HCT116 (cell line): Measurements from ENCODE around the gene HIP1. TPM values are rescaled to one million over a fixed set of nuclear protein-coding genes. Genes with fewer than 3 reads are reported as not detected.
A peak's percentile ranks its signal among the peaks of the same experiment; 100 is the strongest.

Experiments
- ATAC-seq: fragments of 200-7000 bp; cut with Tn5 transposase; 2 replicates; pipeline ENCODE4 v1.9.1; 2020; ENCODE audit warnings: mild to moderate bottlenecking, moderate library complexity
- BruUV-seq: library from RNA; stranded (reverse); fragments of 400-500 nt; replicated peaks from 2 replicates; lab custom pipeline; 2021; lab: Mats Ljungman, UMichigan
- CTCF ChIA-PET: fragments of 300-600 bp; sonication (Branson Sonifier 250); formaldehyde crosslinking; loops from one replicate; lab custom pipeline; 2021; ENCODE audit warnings: antibody characterized with exemption; lab: Charles Lee
- POLR2A ChIA-PET: fragments of 300-600, 350-600 bp; sonication (Branson Sonifier 250); formaldehyde crosslinking; loops from one replicate; lab custom pipeline; 2021; ENCODE audit warnings: antibody characterized with exemption; lab: Charles Lee
- RAD21 ChIA-PET, 2 experiments: fragments of 300-600 bp; sonication (Branson Sonifier 250); formaldehyde crosslinking; loops; one replicate each; lab custom pipeline; 2023; ENCODE audit warnings: low total read pairs in 2 of 2; ENCODE audit not compliant: uncharacterized antibody in 2 of 2, unreplicated experiment in 2 of 2, low non-redundant PET in 1 of 2; lab: Charles Lee
- DNase-seq: peaks from one replicate; pipeline ENCODE4 v3.0.0-alpha.2; 2010; ENCODE audit warnings: low read depth, low spot score
- H2AFZ ChIP-seq: fragments of 200-600 bp; shearing (Covaris generic), sonication (generic); 2 replicates; pipeline ENCODE4 v1.6.1; 2017; ENCODE audit warnings: low read depth, mixed run types, mixed read lengths, antibody characterized with exemption, low read length; ENCODE audit not compliant: poor library complexity, severe bottlenecking
- H3K27ac ChIP-seq: 2 replicates; pipeline ENCODE4 v1.5.1; 2012; ENCODE audit warnings: low read depth, low read length
- H3K27me3 ChIP-seq: fragments of 200-600 bp; sonication (generic); 2 replicates; pipeline ENCODE4 v1.6.1; 2016; ENCODE audit warnings: mixed run types, low read length, mixed read lengths; ENCODE audit not compliant: insufficient read depth
- H3K36me3 ChIP-seq, 2 experiments: fragments of 200-500 bp in 1 of 2; fragments of 200-600 bp in 1 of 2; sonication (Bioruptor generic) in 1 of 2; sonication (generic) in 1 of 2; 2 replicates each; pipeline versions ENCODE4 v1.5.1 to v1.6.1; 2014 to 2016; ENCODE audit warnings: low read length in 2 of 2, inconsistent platforms in 1 of 2, mixed read lengths in 1 of 2, mixed run types in 1 of 2; ENCODE audit not compliant: insufficient read depth in 2 of 2, control insufficient read depth in 1 of 2
- H3K4me1 ChIP-seq, 2 experiments: fragments of 200-600 bp in 1 of 2; sonication (generic) in 1 of 2; 2 replicates each; pipeline versions ENCODE4 v1.5.1 to v1.6.1; 2012 to 2017; ENCODE audit warnings: low read length in 2 of 2, inconsistent platforms in 1 of 2, mild to moderate bottlenecking in 1 of 2, mixed read lengths in 1 of 2, mixed run types in 1 of 2, moderate library complexity in 1 of 2; ENCODE audit not compliant: insufficient read depth in 2 of 2, control insufficient read depth in 1 of 2
- H3K4me2 ChIP-seq: fragments of 200-600 bp; sonication (generic); 2 replicates; pipeline ENCODE4 v1.6.1; 2017; ENCODE audit warnings: mixed run types, low read length, mixed read lengths
- H3K4me3 ChIP-seq, 2 experiments: fragments of 200-600 bp in 1 of 2; sonication (generic) in 1 of 2; replicated peaks in 1 of 2; 2 replicates each; pipeline ENCODE4 v1.5.1; 2011 to 2016; ENCODE audit warnings: low read length in 2 of 2, control low read depth in 1 of 2, low read depth in 1 of 2, mild to moderate bottlenecking in 1 of 2, mixed read lengths in 1 of 2, mixed run types in 1 of 2
- H3K79me2 ChIP-seq: fragments of 200-600 bp; sonication (generic); 2 replicates; pipeline ENCODE4 v1.6.1; 2017; ENCODE audit warnings: mild to moderate bottlenecking, mixed run types, low read length, moderate library complexity, mixed read lengths; ENCODE audit not compliant: insufficient read depth
- H3K9ac ChIP-seq: fragments of 200-600 bp; sonication (generic); 2 replicates; pipeline ENCODE4 v1.6.1; 2016; ENCODE audit warnings: low read length, mixed read lengths
- H3K9me2 ChIP-seq: fragments of 200-600 bp; sonication (generic), shearing (Covaris generic); 2 replicates; pipeline ENCODE4 v1.6.1; 2017; ENCODE audit warnings: mixed run types, mild to moderate bottlenecking, moderate library complexity; ENCODE audit not compliant: insufficient read depth
- H3K9me3 ChIP-seq, 2 experiments: fragments of 200-500 bp in 1 of 2; fragments of 200-600 bp in 1 of 2; sonication (Bioruptor generic) in 1 of 2; sonication (generic) in 1 of 2; 2 replicates each; pipeline ENCODE4 v1.6.1; 2014 to 2017; ENCODE audit warnings: low read length in 2 of 2, mixed read lengths in 2 of 2, inconsistent platforms in 1 of 2, low read depth in 1 of 2, mild to moderate bottlenecking in 1 of 2, mixed run types in 1 of 2, moderate library complexity in 1 of 2; ENCODE audit not compliant: control insufficient read depth in 1 of 2, insufficient read depth in 1 of 2
- H4K20me1 ChIP-seq: fragments of 200-600 bp; sonication (generic), shearing (Covaris generic); 2 replicates; pipeline ENCODE4 v1.6.1; 2017; ENCODE audit warnings: mixed run types, mild to moderate bottlenecking, moderate library complexity; ENCODE audit not compliant: insufficient read depth
- CBX3 ChIP-seq: IDR thresholded peaks from 2 replicates; pipeline ENCODE4 v1.6.1; 2012; ENCODE audit warnings: low read depth
- CEBPB ChIP-seq: IDR thresholded peaks from 2 replicates; pipeline ENCODE4 v1.6.1; 2012; ENCODE audit warnings: low read depth
- EGR1 ChIP-seq: IDR thresholded peaks from 2 replicates; pipeline ENCODE4 v1.6.1; 2012; ENCODE audit warnings: low read depth
- EZH2phosphoT487 ChIP-seq: fragments of 200-600 bp; IDR thresholded peaks from 2 replicates; pipeline ENCODE4 v1.6.1; 2018; ENCODE audit warnings: antibody characterized with exemption, borderline replicate concordance
- FOSL1 ChIP-seq: IDR thresholded peaks from 2 replicates; pipeline ENCODE4 v1.6.1; 2012; ENCODE audit warnings: low read depth
- JUND ChIP-seq: IDR thresholded peaks from 2 replicates; pipeline ENCODE4 v1.6.1; 2012
- MAX ChIP-seq: IDR thresholded peaks from 2 replicates; pipeline ENCODE4 v1.6.1; 2012
- POLR2AphosphoS5 ChIP-seq: IDR thresholded peaks from 2 replicates; pipeline ENCODE4 v1.6.1; 2011; ENCODE audit warnings: mild to moderate bottlenecking, low read depth, low read length, moderate library complexity
- RAD21 ChIP-seq: IDR thresholded peaks from 2 replicates; pipeline ENCODE4 v1.6.1; 2012; ENCODE audit warnings: low read depth, mild to moderate bottlenecking
- SIN3A ChIP-seq: IDR thresholded peaks from 2 replicates; pipeline ENCODE4 v1.6.1; 2012; ENCODE audit warnings: low read depth
- SP1 ChIP-seq: IDR thresholded peaks from 2 replicates; pipeline ENCODE4 v1.6.1; 2012; ENCODE audit warnings: low read depth
- SRF ChIP-seq: IDR thresholded peaks from 2 replicates; pipeline ENCODE4 v1.6.1; 2012; ENCODE audit warnings: low read depth
- ZBTB33 ChIP-seq: IDR thresholded peaks from 2 replicates; pipeline ENCODE4 v1.6.1; 2011; ENCODE audit warnings: mild to moderate bottlenecking, low read length, moderate library complexity; ENCODE audit not compliant: insufficient replicate concordance; ENCODE audit errors: extremely low read depth
- ZFX ChIP-seq: fragments of 450-650 bp; IDR thresholded peaks from 2 replicates; pipeline ENCODE4 v1.6.1; 2017
- intact Hi-C: fragments of 100-400 bp; cut with micrococcal nuclease; formaldehyde crosslinking; loops from 2 replicates; pipeline ENCODE4 v1.10.0; 2022
- total RNA-seq: library from RNA; stranded (reverse); gene quantifications from one replicate; pipeline ENCODE4 v1.2.1, GENCODE V29; 2021; ENCODE audit not compliant: unreplicated experiment

The HIP1 gene
- total RNA-seq, 1 experiment from 2014 or later: 22.1 TPM

- POLR2A ChIA-PET: interaction anchor here (0.7 to 1.5 kb wide), 3 partner anchors 10 to 1878 kb away, joined by 3 read pairs; no protein-coding TSS in a partner anchor
- Histone ChIP-seq H3K36me3 (no peaks in the 10 kb centered on the region), H3K79me2 (no peaks in the 10 kb centered on the region), H4K20me1 (no peaks in the 10 kb centered on the region), H3K27ac (peak overlapping the region; percentile 64)
- CTCF ChIA-PET: interaction anchor here (1.7 kb wide), 1 partner anchor 23 kb away, joined by 5 read pairs; no protein-coding TSS in a partner anchor
- TF ChIP-seq JUND: no peak
- TF ChIP-seq POLR2AphosphoS5: peak; percentile 10; the same call in 1 of the 2 replicates
- TF ChIP-seq SP1: peak; percentile 93
- TF ChIP-seq EGR1: peak; percentile 77
- peak; percentile 37; the same call in 1 of the 2 replicates for TF ChIP-seq ZFX
- TF ChIP-seq, all 23 proteins: peak for 4
- H3K27me3 ChIP-seq: no peaks in the 10 kb centered on the region
- DNase-seq (peak; percentile 95), ATAC-seq (peak; percentile 96)
- RAD21 ChIA-PET: interaction anchor here in 1 of 2 experiments (0.7 kb wide), 1 partner anchor 53 kb away, joined by 5 read pairs; no protein-coding TSS in a partner anchor
- peak overlapping the region; percentile 86 to 95 for H3K4me3 ChIP-seq
- H3K4me2 ChIP-seq: peak overlapping the region; percentile 98
- peak overlapping the region; percentile 77 for H3K9ac ChIP-seq
- H3K9me2 ChIP-seq: no peaks in the 10 kb centered on the region
- intact Hi-C loops: no loop called here
- H2AFZ ChIP-seq: peak overlapping the region; percentile 86
- H3K4me1 ChIP-seq: peaks cover 14 to 34% of the 10 kb centered on the region in 2 experiments
- BruUV-seq: no TSS peak
- H3K9me3 ChIP-seq: no peaks in the 10 kb centered on the region
Measured at GRCh38 chr7:75738975-75739795, 444 bp upstream of the HIP1 start.

- BruUV-seq: TSS peak; percentile 35
- Histone ChIP-seq H3K4me3 (peak overlapping the region; percentile 86 to 95), H4K20me1 (no peaks in the 10 kb centered on the region), H3K9ac (peak overlapping the region; percentile 77), H3K9me2 (no peaks in the 10 kb centered on the region), H3K36me3 (no peaks in the 10 kb centered on the region), H3K4me2 (peak overlapping the region; percentile 98), H2AFZ (peak overlapping the region; percentile 85), H3K79me2 (no peaks in the 10 kb centered on the region), H3K27ac (peak overlapping the region; percentile 48; the same call in 1 of the 2 replicates), H3K27me3 (no peaks in the 10 kb centered on the region), H3K4me1 (peaks cover 20 to 42% of the 10 kb centered on the region in 2 experiments), H3K9me3 (no peaks in the 10 kb centered on the region)
- ChIA-PET POLR2A (no interaction called here), CTCF (no interaction called here), RAD21 (no interaction called here)
- intact Hi-C loops: no loop called here
- DNase-seq: no peak
- ATAC-seq: no peak
- no peak for TF ChIP-seq FOSL1
- no peak for TF ChIP-seq SRF
- TF ChIP-seq MAX: no peak
- no peak for TF ChIP-seq RAD21
- TF ChIP-seq SIN3A: no peak
- no peak for TF ChIP-seq EGR1
- no peak for TF ChIP-seq CBX3
- TF ChIP-seq ZBTB33: no peak
- TF ChIP-seq CEBPB: no peak
- no peak for TF ChIP-seq EZH2phosphoT487
Measured at GRCh38 chr7:75737856-75738603, 711 bp downstream of the HIP1 start.
